SU-DHL-6 (cell line): ENCODE results near the gene GORASP1.

ENCODE experiments used
- EZH2phosphoT487 ChIP-seq: fragments of 200-600 bp; sonication (generic), shearing (Covaris generic); conservative IDR thresholded peaks from 2 replicates; pipeline ENCODE4 v1.6.1; 2018; ENCODE audit warnings: mild to moderate bottlenecking, antibody characterized with exemption, low read length, moderate library complexity, mixed read lengths
- TF ChIP-seq, protein P1 (sequence below): fragments of 200-600 bp; sonication (generic); IDR thresholded peaks from one replicate; pipeline ENCODE4 v1.5.1; 2017; ENCODE audit warnings: antibody characterized with exemption, mild to moderate bottlenecking, low read length, moderate library complexity; ENCODE audit not compliant: insufficient read depth, poor library complexity, severe bottlenecking

GRCh38 chr3:39138804-39139415 is 31.5 kb upstream of the GORASP1 start:
- TF ChIP-seq, protein P1, sequence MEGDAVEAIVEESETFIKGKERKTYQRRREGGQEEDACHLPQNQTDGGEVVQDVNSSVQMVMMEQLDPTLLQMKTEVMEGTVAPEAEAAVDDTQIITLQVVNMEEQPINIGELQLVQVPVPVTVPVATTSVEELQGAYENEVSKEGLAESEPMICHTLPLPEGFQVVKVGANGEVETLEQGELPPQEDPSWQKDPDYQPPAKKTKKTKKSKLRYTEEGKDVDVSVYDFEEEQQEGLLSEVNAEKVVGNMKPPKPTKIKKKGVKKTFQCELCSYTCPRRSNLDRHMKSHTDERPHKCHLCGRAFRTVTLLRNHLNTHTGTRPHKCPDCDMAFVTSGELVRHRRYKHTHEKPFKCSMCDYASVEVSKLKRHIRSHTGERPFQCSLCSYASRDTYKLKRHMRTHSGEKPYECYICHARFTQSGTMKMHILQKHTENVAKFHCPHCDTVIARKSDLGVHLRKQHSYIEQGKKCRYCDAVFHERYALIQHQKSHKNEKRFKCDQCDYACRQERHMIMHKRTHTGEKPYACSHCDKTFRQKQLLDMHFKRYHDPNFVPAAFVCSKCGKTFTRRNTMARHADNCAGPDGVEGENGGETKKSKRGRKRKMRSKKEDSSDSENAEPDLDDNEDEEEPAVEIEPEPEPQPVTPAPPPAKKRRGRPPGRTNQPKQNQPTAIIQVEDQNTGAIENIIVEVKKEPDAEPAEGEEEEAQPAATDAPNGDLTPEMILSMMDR = no peak
- no peak for TF ChIP-seq EZH2phosphoT487
